B cell (primary cell): ENCODE measurements around the gene NPAS3. TPM values are rescaled to one million over a fixed set of nuclear protein-coding genes. Genes with fewer than 3 reads are reported as not detected.

Experiments used
- ATAC-seq: fragments of 200-7000 bp; cut with Tn5 transposase; one replicate; pipeline ENCODE4 v1.10.0; 2021; ENCODE audit warnings: low read depth, mild to moderate bottlenecking, moderate number of reproducible peaks, moderate library complexity
- CTCF ChIA-PET: fragments of 350-600 bp; sonication (Branson Sonifier 250); formaldehyde crosslinking; loops from one replicate; lab custom pipeline; 2021; ENCODE audit warnings: antibody characterized with exemption, inconsistent platforms; lab: Charles Lee
- POLR2A ChIA-PET: fragments of 350-600 bp; sonication (Branson Sonifier 250); formaldehyde crosslinking; loops from one replicate; lab custom pipeline; 2021; ENCODE audit warnings: antibody characterized with exemption; lab: Charles Lee
- DNase-seq: peaks from one replicate; pipeline ENCODE4 v3.0.0; 2013
- H2AFZ ChIP-seq: 2 replicates; pipeline ENCODE4 v1.6.1; 2012; ENCODE audit warnings: mild to moderate bottlenecking, low read depth, low read length; ENCODE audit not compliant: insufficient read depth, poor library complexity, severe bottlenecking
- H3K27ac ChIP-seq, 2 donors: 1 replicate in 1 of 2; 2 replicates in 1 of 2; pipeline ENCODE4 v1.5.1; 2012 to 2013; ENCODE audit warnings: low read length in 2 of 2, mild to moderate bottlenecking in 2 of 2, moderate library complexity in 1 of 2
- H3K27me3 ChIP-seq, 4 experiments: fragments of 200-600 bp in 1 of 4; sonication (generic) in 1 of 4; replicated peaks in 1 of 4; 1 replicate in 2 of 4; 2 replicates in 2 of 4; pipeline versions ENCODE4 v1.6.1 to v1.7.0; 2013 to 2016; ENCODE audit warnings: low read length in 3 of 4, mild to moderate bottlenecking in 2 of 4, mixed read lengths in 1 of 4, moderate library complexity in 1 of 4; ENCODE audit not compliant: insufficient read depth in 4 of 4, control insufficient read depth in 3 of 4; ENCODE audit errors: control extremely low read depth in 1 of 4
- H3K36me3 ChIP-seq, 2 experiments: replicated peaks in 1 of 2; 1 replicate in 1 of 2; 2 replicates in 1 of 2; pipeline versions ENCODE4 v1.6.1 to v1.7.1; 2013; ENCODE audit warnings: low read length in 1 of 2; ENCODE audit not compliant: insufficient read depth in 2 of 2, control insufficient read depth in 1 of 2; ENCODE audit errors: control extremely low read depth in 1 of 2, extremely low read depth in 1 of 2
- H3K4me1 ChIP-seq, 2 donors: fragments of 200-600 bp in 1 of 2; sonication (generic) in 1 of 2; 1 replicate in 1 of 2; 2 replicates in 1 of 2; pipeline versions ENCODE4 v1.5.1 to v1.6.1; 2013 to 2017; ENCODE audit warnings: low read length in 2 of 2; ENCODE audit not compliant: control insufficient read depth in 2 of 2, insufficient read depth in 2 of 2
- H3K4me2 ChIP-seq: replicated peaks from 2 replicates; pipeline ENCODE3; 2012; ENCODE audit warnings: mild to moderate bottlenecking, low read depth, low read length; ENCODE audit not compliant: poor library complexity, severe bottlenecking
- H3K4me3 ChIP-seq, 5 experiments: fragments of 200-600 bp in 1 of 5; sonication (generic) in 1 of 5; 1 replicate in 3 of 5; 2 replicates in 2 of 5; pipeline versions ENCODE4 v1.5.1 to v1.7.0; 2011 to 2016; ENCODE audit warnings: low read length in 4 of 5, mild to moderate bottlenecking in 4 of 5, low read depth in 2 of 5, control low read depth in 1 of 5, moderate library complexity in 1 of 5; ENCODE audit not compliant: insufficient read depth in 1 of 5; ENCODE audit errors: control extremely low read depth in 1 of 5, extremely low read depth in 1 of 5
- H3K79me2 ChIP-seq: fragments of 200-600 bp; sonication (generic); one replicate; pipeline ENCODE4 v1.6.0; 2016; ENCODE audit warnings: low read length; ENCODE audit not compliant: control insufficient read depth, insufficient read depth
- H3K9ac ChIP-seq: fragments of 200-600 bp; sonication (generic); 2 replicates; pipeline ENCODE4 v1.6.1; 2017; ENCODE audit warnings: mild to moderate bottlenecking, low read length, moderate library complexity
- H3K9me3 ChIP-seq, 3 donors: one replicate each; pipeline versions ENCODE4 v1.6.1 to v1.7.1; 2013; ENCODE audit warnings: low read length in 2 of 3; ENCODE audit not compliant: control insufficient read depth in 2 of 3, insufficient read depth in 1 of 3; ENCODE audit errors: control extremely low read depth in 1 of 3
- H4K20me1 ChIP-seq: 2 replicates; pipeline ENCODE4 v1.6.0; 2012; ENCODE audit warnings: mild to moderate bottlenecking, low read length; ENCODE audit not compliant: insufficient read depth, control insufficient read depth, poor library complexity, severe bottlenecking
- H3K27ac Mint-ChIP-seq: one replicate; pipeline ENCODE4 v1.8.0; 2021; ENCODE audit warnings: mixed read lengths
- H3K27me3 Mint-ChIP-seq: one replicate; pipeline ENCODE4 v1.8.0; 2021; ENCODE audit warnings: mixed read lengths
- H3K4me1 Mint-ChIP-seq: one replicate; pipeline ENCODE4 v1.8.0; 2021; ENCODE audit warnings: mixed read lengths
- H3K4me3 Mint-ChIP-seq: one replicate; pipeline ENCODE4 v1.8.0; 2021; ENCODE audit warnings: mixed read lengths
- H3K9me3 Mint-ChIP-seq: one replicate; pipeline ENCODE4 v1.8.0; 2022; ENCODE audit warnings: mixed read lengths; ENCODE audit not compliant: insufficient read depth
- EZH2 ChIP-seq: IDR thresholded peaks from 2 replicates; pipeline ENCODE4 v1.6.1; 2012; ENCODE audit warnings: borderline replicate concordance, low read depth, mild to moderate bottlenecking, moderate library complexity, low read length; ENCODE audit not compliant: insufficient read depth, poor library complexity, severe bottlenecking
- WGBS: methylation state at CpG from one replicate; pipeline ENCODE4 v1.1.5; 2013; ENCODE audit warnings: missing lambda C conversion rate; ENCODE audit not compliant: insufficient coverage; 5-methylcytosine and 5-hydroxymethylcytosine counted together
- intact Hi-C: fragments of 100-400 bp; cut with micrococcal nuclease; formaldehyde crosslinking; loops from one replicate; pipeline ENCODE4 v1.10.0; 2022
- polyA plus RNA-seq: library from polyadenylated mRNA; depleted of rRNA; stranded (reverse); fragments of >200 nt; gene quantifications from 2 replicates; pipeline ENCODE4 v1.2.3, GENCODE V29; 2012
- total RNA-seq, 2 donors: library from RNA; stranded (reverse); fragments of 120-200 nt in 1 of 2; gene quantifications; 1 replicate in 1 of 2; 2 replicates in 1 of 2; pipeline versions ENCODE4 v1.2.3 to v1.2.4, GENCODE V29; 2013 to 2022
- TF ChIP-seq, protein P1 (sequence below): fragments of 200-600 bp; IDR thresholded peaks from one replicate; pipeline ENCODE4 v1.8.0; 2022; ENCODE audit warnings: antibody characterized with exemption, mild to moderate bottlenecking

The NPAS3 gene
- total and polyA plus RNA-seq, 2 donors (not counting 1 experiment from before 2014, with no cell fraction given): not detected

DNA sequence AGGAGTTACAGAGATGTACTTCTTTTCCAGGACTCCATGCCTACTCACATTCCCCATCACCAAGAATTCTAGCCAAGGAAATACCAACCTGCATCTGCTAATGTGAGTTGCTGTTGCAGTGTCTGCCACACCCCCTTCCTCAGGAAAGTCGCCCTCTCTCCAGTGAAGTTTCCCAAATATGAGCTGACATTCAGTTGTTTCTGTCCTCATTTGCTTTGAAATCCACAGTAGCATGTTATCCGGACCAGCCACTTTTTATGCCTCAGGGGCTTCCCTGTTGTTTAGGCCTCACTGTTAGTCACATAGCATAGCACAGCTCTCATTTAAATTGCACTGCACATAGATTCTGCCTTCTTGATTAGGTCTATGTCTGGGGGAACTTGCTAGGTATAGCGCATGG lies 799.8 kb downstream of the NPAS3 start:
- H3K9ac ChIP-seq: no peak overlapping the region
- H4K20me1 ChIP-seq: no peaks in the 10 kb centered on the region
- no peak overlapping the region for H3K4me3 ChIP-seq
- ATAC-seq: no peak
- H3K9me3 ChIP-seq: peaks cover 0 to 2% (median 0%) of the 10 kb centered on the region in 3 donors
- H3K27ac Mint-ChIP-seq: no peak overlapping the region
- H3K9me3 Mint-ChIP-seq: no peaks in the 10 kb centered on the region
- no peaks in the 10 kb centered on the region for H3K27me3 ChIP-seq
- no peaks in the 10 kb centered on the region for H3K79me2 ChIP-seq
- CTCF ChIA-PET: no interaction called here
- no peak overlapping the region for H3K27ac ChIP-seq
- no peaks in the 10 kb centered on the region for H3K4me1 ChIP-seq
- TF ChIP-seq, protein P1, sequence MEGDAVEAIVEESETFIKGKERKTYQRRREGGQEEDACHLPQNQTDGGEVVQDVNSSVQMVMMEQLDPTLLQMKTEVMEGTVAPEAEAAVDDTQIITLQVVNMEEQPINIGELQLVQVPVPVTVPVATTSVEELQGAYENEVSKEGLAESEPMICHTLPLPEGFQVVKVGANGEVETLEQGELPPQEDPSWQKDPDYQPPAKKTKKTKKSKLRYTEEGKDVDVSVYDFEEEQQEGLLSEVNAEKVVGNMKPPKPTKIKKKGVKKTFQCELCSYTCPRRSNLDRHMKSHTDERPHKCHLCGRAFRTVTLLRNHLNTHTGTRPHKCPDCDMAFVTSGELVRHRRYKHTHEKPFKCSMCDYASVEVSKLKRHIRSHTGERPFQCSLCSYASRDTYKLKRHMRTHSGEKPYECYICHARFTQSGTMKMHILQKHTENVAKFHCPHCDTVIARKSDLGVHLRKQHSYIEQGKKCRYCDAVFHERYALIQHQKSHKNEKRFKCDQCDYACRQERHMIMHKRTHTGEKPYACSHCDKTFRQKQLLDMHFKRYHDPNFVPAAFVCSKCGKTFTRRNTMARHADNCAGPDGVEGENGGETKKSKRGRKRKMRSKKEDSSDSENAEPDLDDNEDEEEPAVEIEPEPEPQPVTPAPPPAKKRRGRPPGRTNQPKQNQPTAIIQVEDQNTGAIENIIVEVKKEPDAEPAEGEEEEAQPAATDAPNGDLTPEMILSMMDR: no peak
- TF ChIP-seq EZH2: no peak
- WGBS: 95% methylated on average over 2 of the region's 3 CpGs
- H3K4me3 Mint-ChIP-seq: no peak overlapping the region
- DNase-seq: no peak
- H3K27me3 Mint-ChIP-seq: no peaks in the 10 kb centered on the region
- H3K4me1 Mint-ChIP-seq: no peaks in the 10 kb centered on the region
- POLR2A ChIA-PET: no interaction called here
- no peak overlapping the region for H2AFZ ChIP-seq
- intact Hi-C loops: no loop called here
- no peak overlapping the region for H3K4me2 ChIP-seq
- no peaks in the 10 kb centered on the region for H3K36me3 ChIP-seq

DNA sequence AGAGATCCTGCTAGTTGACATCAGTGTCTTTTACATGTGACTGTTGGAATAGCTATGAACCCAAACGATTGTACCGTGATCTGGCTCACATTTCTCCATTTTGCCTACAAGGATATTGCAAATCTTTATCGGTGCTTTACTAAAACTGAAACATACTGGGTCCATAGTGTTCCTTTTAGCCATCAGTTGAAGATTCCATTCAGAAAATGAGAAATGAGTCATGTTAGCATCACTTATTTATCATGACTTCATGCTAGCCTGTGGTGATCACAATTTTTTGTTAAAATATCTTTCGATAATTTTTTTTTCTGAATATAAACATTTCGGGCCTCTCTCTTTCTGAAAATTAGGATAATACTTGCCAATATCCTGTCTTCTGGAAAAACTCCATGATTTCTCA lies 801.9 kb downstream of the NPAS3 start:
- 94% methylated on average over 2 of the region's 5 CpGs for WGBS
- Mint-ChIP-seq H3K27ac (no peak overlapping the region), H3K4me1 (no peaks in the 10 kb centered on the region), H3K4me3 (no peak overlapping the region), H3K9me3 (peaks cover 3% of the 10 kb centered on the region), H3K27me3 (no peaks in the 10 kb centered on the region)
- ChIA-PET CTCF (no interaction called here), POLR2A (no interaction called here)
- H4K20me1 ChIP-seq: no peaks in the 10 kb centered on the region
- ATAC-seq (no peak), DNase-seq (no peak)
- no peak overlapping the region for H2AFZ ChIP-seq
- H3K9me3 ChIP-seq: peaks cover 0 to 3% (median 2%) of the 10 kb centered on the region in 3 donors
- no peaks in the 10 kb centered on the region for H3K4me1 ChIP-seq
- H3K36me3 ChIP-seq: no peaks in the 10 kb centered on the region
- H3K9ac ChIP-seq: no peak overlapping the region
- no peak overlapping the region for H3K27ac ChIP-seq
- intact Hi-C loops: no loop called here
- H3K27me3 ChIP-seq: no peaks in the 10 kb centered on the region
- H3K79me2 ChIP-seq: no peaks in the 10 kb centered on the region
- no peak for TF ChIP-seq EZH2
- H3K4me2 ChIP-seq: no peak overlapping the region
- no peak overlapping the region for H3K4me3 ChIP-seq
